Cerebellar nuclear complex (tissue), 1 donor: Measurements from ENCODE around the gene SETD5.

Experiments used
- DNase-seq, 2 experiments: peaks; one replicate each; lab custom pipeline; 2025; lab: John Stamatoyannopoulos, UW

SETD5 gene

GRCh38 chr3:9388562-9389272 is 8.7 kb upstream of the SETD5 start:
- no peak for DNase-seq

- no peak for DNase-seq
Observed at GRCh38 chr3:9390265-9390888, 7.0 kb upstream of the SETD5 start.

- DNase-seq = no peak
Observed at GRCh38 chr3:9392041-9392440, 5.4 kb upstream of the SETD5 start.

- no peak for DNase-seq
Observed at GRCh38 chr3:9395570-9396300, 1.7 kb upstream of the SETD5 start.

- DNase-seq = no peak
Observed at GRCh38 chr3:9396301-9396631, 1.1 kb upstream of the SETD5 start.

GRCh38 chr3:9396632-9397331 is 633 bp upstream of the SETD5 start:
- peak; percentile 98 to 99 for DNase-seq

- DNase-seq = no peak
Observed at GRCh38 chr3:9397906-9398699, 688 bp downstream of the SETD5 start.

- DNase-seq = no peak
Observed at GRCh38 chr3:9398700-9399336, 1.4 kb downstream of the SETD5 start.

- DNase-seq = no peak
Observed at GRCh38 chr3:9399337-9399703, 1.9 kb downstream of the SETD5 start.

GRCh38 chr3:9399746-9400145 is 2.3 kb downstream of the SETD5 start:
- no peak for DNase-seq

GRCh38 chr3:9400616-9401015 is 3.2 kb downstream of the SETD5 start:
- DNase-seq = no peak

GRCh38 chr3:9401986-9402385 is 4.6 kb downstream of the SETD5 start:
- DNase-seq = no peak

- no peak for DNase-seq
Observed at GRCh38 chr3:9402410-9403228, 5.2 kb downstream of the SETD5 start.

GRCh38 chr3:9403463-9403862 is 6.0 kb downstream of the SETD5 start:
- DNase-seq = no peak

GRCh38 chr3:9404680-9405079 is 7.3 kb downstream of the SETD5 start:
- no peak for DNase-seq

- DNase-seq = no peak
Observed at GRCh38 chr3:9405756-9406155, 8.3 kb downstream of the SETD5 start.

GRCh38 chr3:9406856-9407626 is 9.6 kb downstream of the SETD5 start:
- DNase-seq = no peak

GRCh38 chr3:9408061-9408460 is 10.6 kb downstream of the SETD5 start:
- no peak for DNase-seq

GRCh38 chr3:9408546-9408945 is 11.1 kb downstream of the SETD5 start:
- no peak for DNase-seq
